GM10248 (cell line): ENCODE measurements around the gene SLC6A1.

Experiments
- CTCF ChIA-PET: fragments of 300-600 bp; sonication (Branson Sonifier 250); formaldehyde crosslinking; extraction: SDS; loops from one replicate; lab custom pipeline; 2021; ENCODE audit warnings: antibody characterized with exemption; lab: Yijun Ruan, JAX
- POLR2A ChIA-PET: fragments of 350-650 bp; sonication (Branson Sonifier 250); formaldehyde crosslinking; extraction: SDS; loops from one replicate; lab custom pipeline; 2020; ENCODE audit warnings: antibody characterized with exemption; lab: Yijun Ruan, JAX
- DNase-seq: peaks from one replicate; pipeline ENCODE4 v3.0.0; 2012; ENCODE audit errors: extremely low spot score
- CTCF ChIP-seq: IDR thresholded peaks from 2 replicates; pipeline ENCODE4 v1.5.1; 2012; ENCODE audit warnings: mild to moderate bottlenecking, low read depth; ENCODE audit errors: extremely low read depth, missing control alignments, control extremely low read depth

Gene SLC6A1

GRCh38 chr3:10975695-10976234 lies 16.8 kb upstream of the SLC6A1 start:
- TF ChIP-seq CTCF: no peak
- POLR2A ChIA-PET: no interaction called here
- CTCF ChIA-PET: no interaction called here
- DNase-seq: no peak

DNA sequence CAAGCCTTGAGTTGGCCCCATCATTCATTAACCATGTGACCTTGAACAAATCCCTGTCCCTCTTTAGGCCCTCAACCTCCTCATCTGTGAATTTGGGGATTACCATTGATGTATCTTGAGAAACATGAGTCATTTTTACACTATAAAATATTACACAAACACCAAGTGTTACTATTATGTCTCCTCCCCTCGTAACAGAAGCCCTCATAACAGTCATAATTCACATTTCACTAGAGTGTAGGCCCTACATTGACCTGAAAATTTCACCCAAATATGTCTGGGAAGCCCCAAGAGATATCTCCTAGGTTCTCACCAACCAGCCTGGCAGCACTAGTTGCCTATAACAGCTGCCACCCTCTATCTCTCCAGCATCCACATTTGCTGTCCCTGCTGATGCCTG lies 15.8 kb upstream of the SLC6A1 start:
- ChIA-PET POLR2A (no interaction called here), CTCF (interaction anchor here (1.9 kb wide), 1 partner anchor 31 kb away, joined by 7 read pairs; no protein-coding TSS in a partner anchor)
- DNase-seq: no peak
- TF ChIP-seq CTCF: no peak

DNA sequence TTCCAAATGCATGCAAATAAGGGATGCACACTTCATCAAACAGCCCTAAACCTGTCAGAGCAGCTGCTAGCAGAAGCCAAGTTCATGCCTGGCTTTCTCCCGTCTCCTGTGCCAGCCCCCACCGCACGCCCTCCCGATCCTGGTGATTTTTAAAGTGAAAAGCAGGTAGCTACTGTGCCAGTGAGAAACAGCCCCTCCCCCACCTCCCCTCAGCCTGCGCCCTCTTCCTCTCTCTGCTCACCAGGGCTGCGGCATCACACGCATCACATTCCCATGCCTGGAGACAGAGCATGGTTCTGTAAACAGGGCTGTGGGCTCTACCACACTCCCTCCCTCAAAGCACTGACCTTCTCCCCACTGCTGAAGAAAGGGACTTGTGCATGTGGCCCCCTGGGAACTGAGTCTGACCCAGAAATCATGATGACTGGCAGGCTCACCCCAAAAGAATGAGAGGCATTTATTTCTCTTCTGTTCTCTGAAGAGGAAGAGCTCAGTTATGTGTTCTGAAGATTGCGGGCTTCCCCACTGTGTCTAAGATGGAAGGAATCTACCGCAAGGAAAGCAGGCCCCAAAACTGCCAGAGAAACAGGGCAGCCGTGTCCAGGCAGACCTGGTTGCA lies 14.5 kb upstream of the SLC6A1 start:
- ChIA-PET POLR2A (no interaction called here), CTCF (interaction anchor here (1.9 kb wide), 1 partner anchor 33 kb away, joined by 7 read pairs; no protein-coding TSS in a partner anchor)
- DNase-seq: no peak
- TF ChIP-seq CTCF: no peak

DNA sequence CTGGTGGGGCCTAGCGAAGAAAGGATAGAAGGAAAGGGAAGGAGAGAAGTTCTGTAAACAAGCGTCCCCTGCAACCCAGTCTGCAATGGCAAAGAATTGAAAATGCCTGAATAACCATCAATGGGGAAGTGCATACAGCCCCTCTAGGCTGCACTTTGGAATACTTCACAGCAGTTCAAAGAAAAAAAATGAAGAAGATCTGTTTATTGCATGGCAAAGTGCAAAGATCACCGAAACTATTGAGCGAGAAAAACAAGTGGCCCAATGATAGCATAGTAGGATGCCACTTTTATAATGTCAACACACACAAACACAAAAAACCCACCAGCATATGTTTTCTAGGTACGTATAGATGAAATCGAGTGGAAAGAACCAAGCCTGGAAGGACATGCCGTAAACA lies 13.6 kb upstream of the SLC6A1 start:
- no peak for DNase-seq
- ChIA-PET POLR2A (no interaction called here), CTCF (no interaction called here)
- TF ChIP-seq CTCF: no peak

DNA sequence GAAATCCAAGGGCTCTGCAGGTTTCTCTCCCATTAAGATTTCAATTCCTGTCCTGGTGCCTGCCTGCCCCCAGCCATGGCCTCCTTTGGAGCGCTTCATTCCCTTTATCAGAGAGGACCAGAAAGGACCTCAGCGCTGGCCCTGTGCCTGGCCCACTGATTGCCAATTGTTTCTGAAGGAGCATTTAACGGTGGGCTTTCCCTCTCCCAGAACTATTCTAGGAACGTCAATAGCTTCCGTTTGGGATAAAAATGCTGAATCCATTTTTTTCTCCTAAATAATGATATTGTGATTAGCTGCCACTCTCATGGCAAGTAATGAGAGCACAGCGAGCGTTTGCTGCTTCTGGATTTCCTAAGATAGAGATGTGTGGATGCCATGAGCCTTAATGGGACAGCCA lies 12.2 kb upstream of the SLC6A1 start:
- TF ChIP-seq CTCF: no peak
- DNase-seq: no peak
- CTCF ChIA-PET: interaction anchor here (1.7 kb wide), 1 partner anchor 13 kb away, joined by 5 read pairs; no protein-coding TSS in a partner anchor
- POLR2A ChIA-PET: no interaction called here

GRCh38 chr3:10981031-10981430 lies 11.5 kb upstream of the SLC6A1 start:
- ChIA-PET POLR2A (no interaction called here), CTCF (interaction anchor here (1.3 to 1.7 kb wide), 2 partner anchors 12 to 20 kb away, joined by 3 to 5 read pairs; no protein-coding TSS in a partner anchor)
- DNase-seq: no peak
- no peak for TF ChIP-seq CTCF

DNA sequence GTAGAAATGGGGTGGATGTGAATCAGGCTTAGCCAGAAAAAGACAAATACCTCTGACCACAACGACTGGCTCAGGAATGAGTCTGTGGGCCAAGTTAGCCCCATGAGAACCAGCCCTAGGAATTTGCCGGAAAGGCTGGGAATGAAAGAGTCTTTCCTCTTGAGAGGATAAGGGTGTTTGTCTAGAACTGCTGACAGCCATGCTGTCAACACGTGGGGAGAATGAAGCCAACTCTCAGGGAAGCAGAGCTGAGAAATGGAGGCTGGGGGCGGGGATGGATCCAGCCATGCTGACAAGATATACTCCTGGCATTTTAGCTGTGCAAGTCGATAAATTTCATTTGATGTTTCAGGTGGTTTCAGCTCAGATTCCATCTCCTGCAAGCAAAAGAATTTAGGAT lies 10.6 kb upstream of the SLC6A1 start:
- ChIA-PET CTCF (interaction anchor here (1.2 to 1.9 kb wide), 5 partner anchors 11 to 223 kb away, joined by 3 to 9 read pairs (median 4); no protein-coding TSS in a partner anchor), POLR2A (no interaction called here)

More for the DNA sequence above, 10.6 kb upstream of the SLC6A1 start:
- DNase-seq: no peak
- TF ChIP-seq CTCF: no peak
